Measurements from ENCODE around the gene GRAMD2A. TPM values are rescaled to one million over a fixed set of nuclear protein-coding genes. Genes with fewer than 3 reads are reported as not detected.

GRAMD2A gene
- total RNA-seq (2014; rRNA removed; shearing (Covaris generic)) = not detected in 2 replicates
- not detected in 2 replicates for polyA plus RNA-seq (2016; fragmentation: Nextera tagmentation; extraction: Ambion mirVana)

DNA sequence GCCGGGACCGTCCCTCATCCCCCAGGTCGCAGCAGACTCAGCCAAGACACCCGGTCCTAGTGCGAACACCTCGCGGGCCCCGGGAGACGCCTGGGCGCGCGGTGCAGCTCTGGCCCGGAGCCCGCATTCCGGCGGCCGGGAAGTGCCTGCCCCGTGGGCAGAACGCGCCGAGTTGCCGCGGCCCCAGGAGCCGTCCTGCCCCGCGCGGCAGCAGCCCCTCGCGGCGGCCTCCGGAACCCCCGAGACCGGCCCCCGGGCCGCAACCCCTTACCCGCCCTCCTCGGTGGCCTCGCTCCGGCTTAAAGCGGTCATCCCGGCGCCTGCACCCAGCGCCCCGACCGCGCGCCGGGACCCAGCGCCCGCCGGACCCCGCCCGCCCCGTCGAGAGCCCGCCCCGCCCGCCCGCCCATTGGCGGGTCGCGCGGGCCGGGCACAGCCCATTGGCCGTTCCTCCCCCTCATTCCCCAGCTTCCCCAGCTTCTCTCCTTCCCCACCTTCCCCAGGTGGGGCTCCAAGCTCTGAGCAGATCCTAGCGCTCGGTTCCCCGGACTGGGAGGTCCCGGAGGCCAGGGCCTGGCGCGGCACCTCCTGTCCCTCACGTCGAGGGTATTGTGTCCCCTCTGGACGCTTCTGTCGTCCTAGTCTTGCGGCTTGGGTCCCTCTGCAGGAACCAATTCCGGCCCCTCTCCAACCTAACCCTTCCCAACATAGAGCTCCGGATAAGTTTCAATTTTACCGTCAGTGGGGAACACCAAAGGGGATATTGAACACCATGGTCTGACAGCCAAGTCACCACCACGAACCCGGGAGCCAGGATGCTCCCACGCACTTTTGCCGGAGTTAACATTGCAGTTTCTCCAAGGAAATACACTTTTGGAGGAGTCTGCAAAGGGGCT, at the start of gene GRAMD2A:
Gene GRAMD2A (minus strand): TSS at position 328 of the 896 bp plus-strand sequence.
- TF ChIP-seq EZH2 (IDR thresholded peaks at IDR 0.05; ENCODE audit: insufficient read depth, poor library complexity, severe bottlenecking) = no peak
- no peak for TF ChIP-seq EZH2phosphoT487 (IDR thresholded peaks at IDR 0.05; ENCODE audit: insufficient read depth, low read depth)
- peaks cover 42% of the 10 kb centered on the region for H3K36me3 ChIP-seq (ENCODE audit: low read depth)
- in situ Hi-C loops (cut with MboI) = no loop called here
- peaks cover 56% of the 10 kb centered on the region for H3F3A ChIP-seq (ENCODE audit: insufficient read depth)
- peak; percentile 67 for DNase-seq
- no peaks in the 10 kb centered on the region for H3K4me1 ChIP-seq (ENCODE audit: insufficient read depth)
- H3K4me3 ChIP-seq = peak within 1 kb of the TSS; percentile 39; the same call in 1 of the 2 replicates
- H3K9me3 ChIP-seq (ENCODE audit: low read depth) = no peaks in the 10 kb centered on the region
- peak within 1 kb of the TSS; percentile 6; the same call in 1 of the 2 replicates for H2AFZ ChIP-seq
- 15 to 26% methylated on average over 33 to 64 of the region's 83 CpGs for WGBS, 2 experiments (ENCODE audit: low coverage in 1 of 2, low lambda C conversion rate in 2 of 2, missing lambda C conversion rate in 2 of 2)
- H3K9me2 ChIP-seq (ENCODE audit: insufficient read depth) = no peaks in the 10 kb centered on the region
- H3K27ac ChIP-seq = no peak within 1 kb of the TSS
- H4K20me1 ChIP-seq (ENCODE audit: insufficient read depth) = peaks cover under 1% of the 10 kb centered on the region; the same call in 1 of the 2 replicates
- no peaks in the 10 kb centered on the region for H3K27me3 ChIP-seq (replicated peaks; ENCODE audit: insufficient read depth)
- H3K4me2 ChIP-seq (ENCODE audit: unreplicated experiment) = no peak within 1 kb of the TSS
- H3K79me2 ChIP-seq (ENCODE audit: insufficient read depth) = peaks cover 5% of the 10 kb centered on the region; the same call in 1 of the 2 replicates
- H3K9ac ChIP-seq = peak within 1 kb of the TSS; percentile 8; the same call in 1 of the 2 replicates

DNA sequence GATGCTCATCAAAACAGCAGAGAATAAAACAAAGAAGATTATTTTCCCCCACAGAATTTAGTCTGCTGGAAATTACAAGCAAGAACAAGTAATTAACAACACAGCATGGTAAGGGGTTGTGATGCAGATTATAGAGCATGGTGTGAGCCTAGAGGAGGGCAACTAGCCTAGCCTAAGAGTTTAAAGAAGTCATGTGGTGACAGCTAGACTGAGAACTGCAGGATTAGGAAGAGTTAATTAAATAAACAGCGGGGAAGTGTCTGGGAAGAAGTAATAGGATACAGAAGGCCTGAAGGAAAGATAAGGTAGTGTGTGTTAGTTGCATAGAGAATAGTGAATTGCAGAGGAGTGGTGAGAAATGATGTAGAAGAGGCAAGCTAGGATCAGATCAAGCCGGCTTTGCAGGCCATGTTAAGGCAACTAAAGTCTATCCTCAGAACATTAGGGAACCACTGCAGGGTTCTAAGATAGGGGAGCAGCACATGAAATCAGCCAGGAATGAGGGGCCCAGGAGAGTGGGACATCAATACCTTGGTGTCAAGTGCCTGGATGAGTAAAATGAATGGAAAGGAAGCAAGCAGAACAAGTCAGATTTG, 45.3 kb upstream of the GRAMD2A start:
- Histone ChIP-seq H2AFZ (no peak overlapping the region), H3K9me3 (ENCODE audit: low read depth) (no peaks in the 10 kb centered on the region), H3K4me2 (ENCODE audit: unreplicated experiment) (no peak overlapping the region), H3K36me3 (ENCODE audit: low read depth) (peaks cover 33% of the 10 kb centered on the region), H3K4me3 (no peak overlapping the region), H3K79me2 (ENCODE audit: insufficient read depth) (0 out of 2 replicates have a peak, but pooled peaks cover 7% of the 10 kb centered on the region), H4K20me1 (ENCODE audit: insufficient read depth) (no peaks in the 10 kb centered on the region; the same call in 1 of the 2 replicates), H3K27ac (no peak overlapping the region), H3K9ac (no peak overlapping the region), H3K9me2 (ENCODE audit: insufficient read depth) (no peaks in the 10 kb centered on the region), H3F3A (ENCODE audit: insufficient read depth) (peaks cover 16% of the 10 kb centered on the region), H3K4me1 (ENCODE audit: insufficient read depth) (peaks cover 9% of the 10 kb centered on the region), H3K27me3 (replicated peaks; ENCODE audit: insufficient read depth) (no peaks in the 10 kb centered on the region)
- WGBS, 2 experiments (ENCODE audit: low coverage in 1 of 2, low lambda C conversion rate in 2 of 2, missing lambda C conversion rate in 2 of 2) = 28 to 31% methylated on average over 2 of the region's 2 CpGs
- in situ Hi-C loops (cut with MboI) = no loop called here
- no peak for DNase-seq
- TF ChIP-seq EZH2 (IDR thresholded peaks at IDR 0.05; ENCODE audit: insufficient read depth, poor library complexity, severe bottlenecking) = no peak
- no peak for TF ChIP-seq EZH2phosphoT487 (IDR thresholded peaks at IDR 0.05; ENCODE audit: insufficient read depth, low read depth)

DNA sequence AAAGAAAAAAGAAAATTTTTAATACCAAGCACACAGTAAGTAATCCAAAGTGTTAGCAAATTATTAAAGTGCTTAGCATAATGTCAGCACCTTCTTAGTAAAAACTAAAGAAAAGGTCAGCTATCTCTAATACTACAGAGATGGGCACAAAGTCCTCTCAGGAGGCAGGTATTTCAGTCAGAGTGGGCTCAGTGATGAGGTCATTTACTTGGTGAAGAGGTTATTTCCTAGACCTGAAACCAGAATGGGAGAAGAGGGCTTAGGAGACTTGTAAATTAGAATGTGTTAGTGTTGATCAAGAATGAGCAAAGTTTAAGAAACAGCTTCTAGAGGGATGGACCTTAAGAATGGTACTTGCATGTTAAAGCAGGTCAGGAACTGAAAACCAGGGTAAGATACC, 42.1 kb upstream of the GRAMD2A start:
- Histone ChIP-seq H4K20me1 (ENCODE audit: insufficient read depth) (no peaks in the 10 kb centered on the region; the same call in 1 of the 2 replicates), H2AFZ (no peak overlapping the region), H3K27me3 (replicated peaks; ENCODE audit: insufficient read depth) (no peaks in the 10 kb centered on the region), H3K79me2 (ENCODE audit: insufficient read depth) (peaks cover 17% of the 10 kb centered on the region), H3K27ac (no peak overlapping the region), H3K9me2 (ENCODE audit: insufficient read depth) (no peaks in the 10 kb centered on the region), H3F3A (ENCODE audit: insufficient read depth) (peaks cover 26% of the 10 kb centered on the region), H3K9me3 (ENCODE audit: low read depth) (no peaks in the 10 kb centered on the region), H3K9ac (no peak overlapping the region), H3K36me3 (ENCODE audit: low read depth) (peaks cover 17% of the 10 kb centered on the region; the same call in 1 of the 2 replicates), H3K4me3 (no peak overlapping the region), H3K4me2 (ENCODE audit: unreplicated experiment) (no peak overlapping the region), H3K4me1 (ENCODE audit: insufficient read depth) (peaks cover 25% of the 10 kb centered on the region)
- DNase-seq = no peak
- in situ Hi-C loops (cut with MboI) = no loop called here
- TF ChIP-seq EZH2phosphoT487 (IDR thresholded peaks at IDR 0.05; ENCODE audit: insufficient read depth, low read depth) = no peak

DNA sequence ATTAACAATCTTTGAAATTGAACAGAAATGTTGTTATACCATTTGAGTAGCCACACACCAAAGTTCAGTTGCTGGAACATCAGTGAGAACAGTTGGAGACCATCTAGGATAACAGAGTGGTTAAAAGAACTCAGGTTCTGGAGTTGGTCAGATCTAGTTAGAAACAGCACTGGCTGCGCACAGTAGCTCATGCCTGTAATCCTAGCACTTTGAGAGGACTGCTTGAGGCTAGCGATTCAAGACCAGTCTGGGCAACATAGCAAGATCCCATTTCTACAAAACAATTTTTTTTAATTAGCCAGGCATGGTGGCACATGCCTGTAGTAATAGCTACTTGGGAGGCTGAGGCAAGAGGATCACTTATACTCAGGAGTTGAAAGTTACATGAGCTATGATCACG, 41.0 kb upstream of the GRAMD2A start:
- in situ Hi-C loops (cut with MboI) = no loop called here
- H3K27ac ChIP-seq = peak overlapping the region; percentile 97

More for the DNA sequence above, 41.0 kb upstream of the GRAMD2A start:
- Histone ChIP-seq H3K9ac (no peak overlapping the region; the same call in 1 of the 2 replicates), H3K36me3 (ENCODE audit: low read depth) (peaks cover 10% of the 10 kb centered on the region; the same call in 1 of the 2 replicates), H3K4me3 (no peak overlapping the region), H3K4me1 (ENCODE audit: insufficient read depth) (peaks cover 25% of the 10 kb centered on the region), H4K20me1 (ENCODE audit: insufficient read depth) (no peaks in the 10 kb centered on the region), H2AFZ (no peak overlapping the region), H3K79me2 (ENCODE audit: insufficient read depth) (peaks cover 11% of the 10 kb centered on the region), H3K27me3 (replicated peaks; ENCODE audit: insufficient read depth) (no peaks in the 10 kb centered on the region), H3K4me2 (ENCODE audit: unreplicated experiment) (no peak overlapping the region), H3K9me2 (ENCODE audit: insufficient read depth) (no peaks in the 10 kb centered on the region), H3K9me3 (ENCODE audit: low read depth) (no peaks in the 10 kb centered on the region), H3F3A (ENCODE audit: insufficient read depth) (peaks cover 22% of the 10 kb centered on the region)
- 95 to 100% methylated on average over 3 of the region's 3 CpGs for WGBS, 2 experiments (ENCODE audit: low coverage in 1 of 2, low lambda C conversion rate in 2 of 2, missing lambda C conversion rate in 2 of 2)
- TF ChIP-seq EZH2phosphoT487 (IDR thresholded peaks at IDR 0.05; ENCODE audit: insufficient read depth, low read depth) (no peak), EZH2 (IDR thresholded peaks at IDR 0.05; ENCODE audit: insufficient read depth, poor library complexity, severe bottlenecking) (no peak)
- DNase-seq = no peak

All from GM23248 (cell line).